H1 (cell line): Measurements from ENCODE around the gene KCNJ16.

Experiments used
- EP300 ChIP-seq, 2 experiments: IDR thresholded peaks; 1 replicate in 1 of 2; 2 replicates in 1 of 2; pipeline ENCODE4 v1.6.1; 2011 to 2012; ENCODE audit warnings: low read depth in 2 of 2, low read length in 2 of 2, mild to moderate bottlenecking in 2 of 2, borderline replicate concordance in 1 of 2, inconsistent platforms in 1 of 2, moderate library complexity in 1 of 2
- SIX5 ChIP-seq: IDR thresholded peaks from 2 replicates; pipeline ENCODE4 v1.6.1; 2011; ENCODE audit warnings: mild to moderate bottlenecking, low read depth, low read length
- TCF12 ChIP-seq: IDR thresholded peaks from 2 replicates; pipeline ENCODE4 v1.6.1; 2011; ENCODE audit warnings: low read depth, mild to moderate bottlenecking, low read length
- TF ChIP-seq, protein P1 (sequence below), 3 experiments: IDR thresholded peaks; 1 replicate in 2 of 3; 2 replicates in 1 of 3; pipeline versions ENCODE4 v1.5.1 to v1.6.1; 2011; ENCODE audit warnings: low read length in 3 of 3, mild to moderate bottlenecking in 3 of 3, inconsistent platforms in 2 of 3, low read depth in 1 of 3, moderate library complexity in 1 of 3; ENCODE audit not compliant: insufficient read depth in 1 of 3; ENCODE audit errors: control extremely low read depth in 1 of 3

DNA sequence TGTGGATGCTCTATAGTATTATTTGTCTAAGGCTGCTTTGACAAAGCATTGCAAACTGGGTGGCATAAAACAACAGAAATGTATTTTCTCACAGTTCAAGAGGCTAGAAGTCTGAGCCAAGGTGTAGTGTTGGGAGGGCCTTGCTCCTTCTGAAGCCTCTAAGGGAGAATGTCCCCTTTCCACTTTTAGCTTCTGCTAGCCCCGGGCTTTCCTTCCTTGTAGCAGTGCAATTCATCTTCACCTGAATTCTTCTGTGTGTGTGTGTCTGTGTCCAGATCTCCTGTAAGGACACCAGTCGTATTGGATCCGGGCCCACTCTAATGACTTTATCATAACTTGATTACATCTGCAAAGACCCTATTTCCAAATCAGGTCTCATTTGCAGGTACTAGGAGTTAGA lies 18.1 kb downstream of the KCNJ16 start:
- TF ChIP-seq, protein P1, sequence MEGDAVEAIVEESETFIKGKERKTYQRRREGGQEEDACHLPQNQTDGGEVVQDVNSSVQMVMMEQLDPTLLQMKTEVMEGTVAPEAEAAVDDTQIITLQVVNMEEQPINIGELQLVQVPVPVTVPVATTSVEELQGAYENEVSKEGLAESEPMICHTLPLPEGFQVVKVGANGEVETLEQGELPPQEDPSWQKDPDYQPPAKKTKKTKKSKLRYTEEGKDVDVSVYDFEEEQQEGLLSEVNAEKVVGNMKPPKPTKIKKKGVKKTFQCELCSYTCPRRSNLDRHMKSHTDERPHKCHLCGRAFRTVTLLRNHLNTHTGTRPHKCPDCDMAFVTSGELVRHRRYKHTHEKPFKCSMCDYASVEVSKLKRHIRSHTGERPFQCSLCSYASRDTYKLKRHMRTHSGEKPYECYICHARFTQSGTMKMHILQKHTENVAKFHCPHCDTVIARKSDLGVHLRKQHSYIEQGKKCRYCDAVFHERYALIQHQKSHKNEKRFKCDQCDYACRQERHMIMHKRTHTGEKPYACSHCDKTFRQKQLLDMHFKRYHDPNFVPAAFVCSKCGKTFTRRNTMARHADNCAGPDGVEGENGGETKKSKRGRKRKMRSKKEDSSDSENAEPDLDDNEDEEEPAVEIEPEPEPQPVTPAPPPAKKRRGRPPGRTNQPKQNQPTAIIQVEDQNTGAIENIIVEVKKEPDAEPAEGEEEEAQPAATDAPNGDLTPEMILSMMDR (IDR thresholded peaks at IDR 0.05; ENCODE audit: control extremely low read depth in 1 of 3, insufficient read depth in 1 of 3, low read depth in 1 of 3, low read length in 3 of 3), result no peak
- TF ChIP-seq SIX5, result no peak
- no peak for TF ChIP-seq EP300 (IDR thresholded peaks at IDR 0.05; ENCODE audit: borderline replicate concordance in 1 of 2, low read depth in 2 of 2, low read length in 2 of 2)
- TF ChIP-seq TCF12, result no peak
